H7 (cell line): Measurements from ENCODE around the gene ANKRD34C. TPM values are rescaled to one million over a fixed set of nuclear protein-coding genes. Genes with fewer than 3 reads are reported as not detected.

Experiments used
- DNase-seq: peaks from one replicate; pipeline ENCODE4 v3.0.0; 2012
- H3K27me3 ChIP-seq: 2 replicates; pipeline ENCODE4 v1.6.0; 2011; ENCODE audit warnings: mild to moderate bottlenecking, low read length; ENCODE audit not compliant: control insufficient read depth, insufficient read depth
- H3K36me3 ChIP-seq: replicated peaks from 2 replicates; pipeline ENCODE4 v1.5.1; 2011; ENCODE audit warnings: low read length; ENCODE audit not compliant: control insufficient read depth, insufficient read depth
- H3K4me3 ChIP-seq: 2 replicates; pipeline ENCODE4 v1.5.1; 2011; ENCODE audit warnings: low read depth, mild to moderate bottlenecking, control low read depth, low read length, moderate library complexity; ENCODE audit not compliant: insufficient read depth
- total RNA-seq: library from RNA; depleted of rRNA; stranded (reverse); fragments of >200 nt; shearing (Covaris generic); gene quantifications from 2 replicates; pipeline ENCODE4 v1.2.3, GENCODE V29; 2014; rRNA removed

Gene ANKRD34C
- total RNA-seq, 1 experiment from 2014 or later: not detected

- H3K27me3 ChIP-seq: no peaks in the 10 kb centered on the region
- no peak overlapping the region for H3K4me3 ChIP-seq
- DNase-seq: no peak
- H3K36me3 ChIP-seq: peaks cover 25% of the 10 kb centered on the region
These were observed 39.8 kb downstream of the ANKRD34C start for GRCh38 chr15:79322306-79322705.

- Histone ChIP-seq H3K36me3 (peaks cover 20% of the 10 kb centered on the region), H3K27me3 (no peaks in the 10 kb centered on the region), H3K4me3 (no peak overlapping the region)
- DNase-seq: no peak
These were observed 40.4 kb downstream of the ANKRD34C start for GRCh38 chr15:79322945-79323344.

GRCh38 chr15:79329171-79329611 lies 46.7 kb downstream of the ANKRD34C start:
- no peak for DNase-seq
- H3K36me3 ChIP-seq: no peaks in the 10 kb centered on the region
- no peak overlapping the region for H3K4me3 ChIP-seq
- H3K27me3 ChIP-seq: no peaks in the 10 kb centered on the region

Other genes starting within 250 kb of the ANKRD34C start
- 0.11 and 0.14 TPM in 2 replicates for gene RASGRF1, start 191.9 kb upstream of the ANKRD34C start, total RNA-seq
- 65.7 and 71.8 TPM in 2 replicates for gene TMED3, start 28.4 kb downstream of the ANKRD34C start, total RNA-seq
- 1.0 and 1.1 TPM in 2 replicates for gene MINAR1, start 149.6 kb downstream of the ANKRD34C start, total RNA-seq